Left renal cortex interstitium (tissue), 4 donors: Measurements from ENCODE around the gene ERMP1. TPM values are rescaled to one million over a fixed set of nuclear protein-coding genes. Genes with fewer than 3 reads are reported as not detected.
"Not testable (repeated sequence)": the region's sequence is repeated elsewhere in the genome, so short reads cannot be mapped to it uniquely, and the experiment has no call there.

Source experiments
- DNase-seq, 4 donors: peaks; one replicate each; pipeline ENCODE4 v3.0.0-alpha.2; 2013; ENCODE audit warnings: low read depth in 4 of 4, low spot score in 2 of 4, missing footprints in 1 of 4
- polyA plus RNA-seq, 4 donors: library from polyadenylated mRNA; unstranded; fragments of 120-200 nt; gene quantifications; one replicate each; pipeline ENCODE4 v1.2.1, GENCODE V29; 2013; ENCODE audit not compliant: insufficient read length in 4 of 4

ERMP1 gene
- polyA plus RNA-seq, 4 donors, result 45.5 to 59.1 (median 50.6) TPM

GRCh38 chr9:5825895-5826622, 6.9 kb downstream of the ERMP1 start:
- no peak for DNase-seq

- no peak for DNase-seq
These were observed 7.7 kb downstream of the ERMP1 start for GRCh38 chr9:5825223-5825622.

GRCh38 chr9:5820425-5820824, 12.5 kb downstream of the ERMP1 start:
- no peak for DNase-seq

GRCh38 chr9:5819174-5819573, 13.7 kb downstream of the ERMP1 start:
- no peak for DNase-seq

GRCh38 chr9:5818424-5819142, 14.3 kb downstream of the ERMP1 start:
- DNase-seq, result no peak

GRCh38 chr9:5817862-5818261, 15.1 kb downstream of the ERMP1 start:
- DNase-seq, result no peak

- no peak for DNase-seq
These were observed 17.5 kb downstream of the ERMP1 start for GRCh38 chr9:5815461-5815860.

- no peak for DNase-seq
These were observed 19.1 kb downstream of the ERMP1 start for GRCh38 chr9:5813824-5814223.

GRCh38 chr9:5811751-5812150, 21.2 kb downstream of the ERMP1 start:
- DNase-seq, result no peak

- no peak for DNase-seq
These were observed 27.4 kb downstream of the ERMP1 start for GRCh38 chr9:5805478-5805877.

- peak in 1 of 4 donors; percentile 2 for DNase-seq
These were observed 31.2 kb downstream of the ERMP1 start for GRCh38 chr9:5801739-5802113.

GRCh38 chr9:5800969-5801738, 31.8 kb downstream of the ERMP1 start:
- peak in 1 of 4 donors; percentile 15 for DNase-seq

- DNase-seq, result not testable (repeated sequence)
These were observed 32.5 kb downstream of the ERMP1 start for GRCh38 chr9:5800378-5800777.

- DNase-seq, result peak in 2 of 4 donors; percentile 28 to 37
These were observed 33.6 kb downstream of the ERMP1 start for GRCh38 chr9:5799314-5799713.

GRCh38 chr9:5798581-5798980, 34.3 kb downstream of the ERMP1 start:
- no peak for DNase-seq

- no peak for DNase-seq
These were observed 36.6 kb downstream of the ERMP1 start for GRCh38 chr9:5796298-5796697.

- no peak for DNase-seq
These were observed 39.1 kb downstream of the ERMP1 start for GRCh38 chr9:5793812-5794211.

GRCh38 chr9:5791870-5792269, 41.0 kb downstream of the ERMP1 start:
- DNase-seq, result no peak

GRCh38 chr9:5790923-5791322, 42.0 kb downstream of the ERMP1 start:
- no peak for DNase-seq

GRCh38 chr9:5789489-5789888, 43.4 kb downstream of the ERMP1 start:
- DNase-seq, result no peak

GRCh38 chr9:5787759-5788302, 45.1 kb downstream of the ERMP1 start:
- no peak for DNase-seq
